Astrocyte of the cerebellum (primary cell): ENCODE measurements around the gene EDC4.

Source experiments
- DNase-seq: peaks from one replicate; pipeline ENCODE4 v3.0.0-alpha.2; 2011; ENCODE audit warnings: low read depth
- H3K4me3 ChIP-seq: 2 replicates; pipeline ENCODE4 v1.5.1; 2011; ENCODE audit warnings: mild to moderate bottlenecking, low read depth, low read length, moderate library complexity
- CTCF ChIP-seq: IDR thresholded peaks from 2 replicates; pipeline ENCODE4 v1.5.1; 2012; ENCODE audit warnings: low read length, low read depth, moderate library complexity, mild to moderate bottlenecking; ENCODE audit errors: missing control alignments
- in situ Hi-C: cut with HindIII; loops from 2 replicates; pipeline ENCODE4 v1.10.0; 2017; ENCODE audit warnings: low sequenced_read_pairs

EDC4 gene

GRCh38 chr16:67877064-67877463, 4.2 kb downstream of the EDC4 start:
- H3K4me3 ChIP-seq = no peak overlapping the region
- in situ Hi-C loops = no loop called here
- TF ChIP-seq CTCF = no peak
- DNase-seq = no peak

GRCh38 chr16:67878232-67878631, 5.4 kb downstream of the EDC4 start:
- no peak for DNase-seq
- no peak overlapping the region for H3K4me3 ChIP-seq
- no peak for TF ChIP-seq CTCF
- in situ Hi-C loops = no loop called here

GRCh38 chr16:67878846-67879245, 6.0 kb downstream of the EDC4 start:
- H3K4me3 ChIP-seq = no peak overlapping the region
- in situ Hi-C loops = no loop called here
- TF ChIP-seq CTCF = no peak
- DNase-seq = no peak

GRCh38 chr16:67879462-67879861, 6.6 kb downstream of the EDC4 start:
- in situ Hi-C loops = no loop called here
- DNase-seq = no peak
- TF ChIP-seq CTCF = no peak
- no peak overlapping the region for H3K4me3 ChIP-seq

GRCh38 chr16:67879936-67880335, 7.1 kb downstream of the EDC4 start:
- no peak for TF ChIP-seq CTCF
- no peak for DNase-seq
- H3K4me3 ChIP-seq = no peak overlapping the region
- in situ Hi-C loops = no loop called here

GRCh38 chr16:67880584-67880983, 7.7 kb downstream of the EDC4 start:
- no peak for TF ChIP-seq CTCF
- no peak for DNase-seq
- in situ Hi-C loops = no loop called here
- H3K4me3 ChIP-seq = no peak overlapping the region

GRCh38 chr16:67881621-67882161, 8.8 kb downstream of the EDC4 start:
- TF ChIP-seq CTCF = no peak
- no peak for DNase-seq
- in situ Hi-C loops = no loop called here

More at GRCh38 chr16:67881621-67882161, 8.8 kb downstream of the EDC4 start:
- H3K4me3 ChIP-seq = no peak overlapping the region
